ENCODE measurements around the gene SH2D3C.

The SH2D3C gene

DNA sequence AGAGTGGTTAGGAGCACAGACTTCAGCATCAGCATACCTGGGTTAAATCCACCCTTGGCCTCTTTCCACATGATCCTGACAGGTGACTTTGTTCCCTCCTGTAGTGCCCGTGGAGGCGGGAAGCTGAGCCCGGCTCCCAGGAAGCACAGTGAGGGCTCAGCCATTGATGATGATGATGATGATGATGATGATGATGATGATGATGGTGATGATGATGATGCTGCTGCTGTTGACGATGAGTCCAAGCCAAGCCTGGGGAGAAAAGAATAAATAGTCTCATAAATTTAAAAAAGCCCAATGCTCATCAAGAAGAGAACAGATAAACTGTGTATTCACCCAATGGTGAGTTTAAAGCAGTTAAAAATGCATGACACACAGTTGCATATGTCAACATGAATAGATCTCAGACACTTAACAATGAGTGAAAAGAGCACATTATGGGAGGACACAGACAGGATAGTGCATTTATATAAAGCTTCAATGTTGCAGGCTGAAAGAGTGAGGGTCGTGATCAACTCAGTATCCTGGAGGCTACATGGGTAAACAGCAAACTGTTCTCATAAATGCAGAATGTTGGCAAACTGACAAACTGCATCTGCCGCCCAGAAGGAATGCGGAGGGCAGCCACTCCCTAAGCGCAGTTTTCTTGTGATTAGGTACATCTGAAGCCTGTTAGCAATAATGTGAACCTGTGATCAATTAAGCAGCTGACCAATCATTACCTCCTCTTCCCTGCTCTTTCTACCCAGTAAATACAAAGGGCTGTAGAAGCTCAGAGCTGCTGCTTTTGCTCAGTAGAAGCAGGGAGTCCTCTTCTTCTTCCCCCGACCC lies 83.4 kb downstream of the SH2D3C start:
- no peak for FAIRE-seq

DNA sequence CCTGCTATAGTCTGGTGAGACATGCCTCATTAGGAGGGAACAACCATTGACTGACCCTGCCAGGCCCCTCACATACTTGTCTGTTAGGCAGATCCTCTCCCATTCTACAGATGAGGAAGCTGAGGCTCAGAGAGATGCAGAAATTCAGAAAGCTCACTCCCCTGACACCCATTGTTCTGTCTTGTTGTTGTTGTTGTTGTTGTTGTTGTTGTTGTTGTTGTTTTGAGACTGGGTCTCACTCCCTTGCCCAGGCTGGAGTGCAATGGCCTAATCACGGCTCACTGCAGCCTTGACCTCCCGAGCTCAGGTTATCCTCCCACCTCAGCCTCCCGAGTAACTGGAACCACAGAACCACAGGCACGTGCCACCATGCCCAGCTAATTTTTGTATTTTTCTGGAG lies 84.8 kb downstream of the SH2D3C start:
- no peak for FAIRE-seq

DNA sequence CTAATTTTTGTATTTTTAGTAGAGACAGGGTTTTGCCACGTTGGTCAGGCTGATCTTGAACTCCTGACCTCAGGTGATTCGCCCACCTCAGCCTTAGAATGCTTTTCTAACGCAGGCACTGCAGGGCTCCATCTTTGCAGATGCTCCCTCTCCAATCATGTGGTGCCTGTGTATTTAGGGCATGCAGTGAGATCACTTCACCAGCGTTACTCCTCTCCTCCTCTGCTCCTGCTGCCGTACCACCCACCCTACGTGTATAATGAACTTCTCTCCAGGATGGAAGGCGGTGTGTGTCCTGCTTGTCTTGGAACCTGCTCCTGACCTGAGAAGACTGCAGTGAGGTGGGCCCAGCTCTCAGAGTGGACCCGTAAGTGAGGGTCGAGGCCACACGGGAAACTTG lies 85.3 kb downstream of the SH2D3C start:
- FAIRE-seq: no peak

DNA sequence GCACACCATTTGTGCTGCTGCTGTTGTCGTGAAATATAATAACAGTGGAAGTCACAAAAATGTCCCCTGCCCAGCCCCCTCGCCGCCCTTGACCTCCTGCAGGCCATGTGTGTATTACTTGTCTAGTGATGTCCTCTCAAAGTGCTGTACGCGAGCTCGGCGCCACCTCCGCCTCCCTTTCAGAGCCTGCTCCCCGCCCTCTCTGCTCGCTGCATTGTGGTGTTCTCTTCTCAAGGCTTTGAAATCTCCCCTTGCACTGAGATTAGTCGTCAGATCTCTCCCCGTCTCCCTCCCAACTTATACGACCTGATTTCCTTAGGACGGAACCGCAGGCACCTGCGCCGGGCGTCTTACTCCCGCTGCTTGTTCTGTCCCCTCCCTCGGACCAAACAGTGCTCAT lies 86.4 kb downstream of the SH2D3C start:
- no peak for FAIRE-seq

DNA sequence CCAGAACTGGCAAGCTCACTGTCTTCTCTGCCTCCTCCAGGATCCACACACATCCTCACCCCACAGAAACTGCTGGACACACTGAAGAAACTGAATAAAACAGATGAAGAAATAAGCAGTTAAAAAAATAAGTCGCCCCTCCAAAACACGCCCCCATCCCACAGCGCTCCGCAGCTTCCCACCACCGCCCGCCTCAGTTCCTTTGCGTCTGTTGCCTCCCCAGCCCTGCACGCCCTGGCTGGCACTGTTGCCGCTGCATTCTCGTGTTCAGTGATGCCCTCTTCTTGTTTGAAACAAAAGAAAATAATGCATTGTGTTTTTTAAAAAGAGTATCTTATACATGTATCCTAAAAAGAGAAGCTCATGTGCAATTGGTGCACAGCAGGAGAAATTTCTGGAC lies 87.7 kb downstream of the SH2D3C start:
- FAIRE-seq: no peak

DNA sequence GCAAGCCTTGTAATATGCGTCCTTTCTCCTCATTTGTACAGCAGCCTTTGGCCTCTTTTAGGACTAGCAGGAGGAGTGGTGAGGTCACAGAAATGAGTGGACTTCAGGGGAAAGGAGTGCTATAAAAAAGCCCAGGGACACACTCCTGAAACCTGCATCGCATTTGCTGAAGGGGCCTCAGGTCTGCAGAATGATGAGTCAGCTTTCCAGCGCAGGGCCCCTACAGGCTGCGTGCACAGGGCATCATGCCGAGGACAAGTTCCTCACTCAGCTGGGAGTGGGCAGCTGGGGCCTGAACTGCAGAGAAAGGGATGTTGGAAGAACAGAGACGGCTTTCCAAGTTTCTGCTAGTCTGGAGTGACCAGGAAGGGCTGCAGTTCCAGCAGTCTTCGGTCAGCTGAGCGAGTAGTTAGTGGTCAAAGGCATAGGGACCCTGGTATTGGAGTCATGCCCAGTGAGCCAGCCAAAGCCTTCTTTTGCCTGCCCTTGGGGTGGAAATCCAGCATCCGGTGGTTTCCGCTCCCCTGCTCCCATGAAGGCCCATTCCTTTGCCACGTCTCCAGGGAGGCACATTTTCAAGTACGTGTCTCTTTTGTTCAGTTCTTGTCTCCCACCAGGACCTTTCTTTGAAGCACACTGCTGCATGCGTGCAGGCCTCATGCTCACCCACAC lies 89.0 kb downstream of the SH2D3C start:
- FAIRE-seq: no peak
